DMS153 treated with DMSO at 0.1 percent for 48 hours (cell line): Measurements from ENCODE around the gene MACROD2.
"Not testable (repeated sequence)": the region's sequence is repeated elsewhere in the genome, so short reads cannot be mapped to it uniquely, and the experiment has no call there.

Experiments used
- DNase-seq: peaks from one replicate; lab custom pipeline; 2025; ENCODE audit not compliant: unreplicated experiment; lab: John Stamatoyannopoulos, UW

The MACROD2 gene

GRCh38 chr20:15805154-15805553 is 1809.8 kb downstream of the MACROD2 start:
- DNase-seq, result no peak

GRCh38 chr20:15806105-15806504 is 1810.8 kb downstream of the MACROD2 start:
- DNase-seq, result no peak

GRCh38 chr20:15807271-15807670 is 1812.0 kb downstream of the MACROD2 start:
- DNase-seq, result no peak

GRCh38 chr20:15807771-15808170 is 1812.5 kb downstream of the MACROD2 start:
- DNase-seq, result not testable (repeated sequence)

- DNase-seq, result no peak
Observed at GRCh38 chr20:15811951-15812350, 1816.6 kb downstream of the MACROD2 start.

GRCh38 chr20:15812696-15813095 is 1817.4 kb downstream of the MACROD2 start:
- DNase-seq, result no peak

- DNase-seq, result no peak
Observed at GRCh38 chr20:15814360-15814759, 1819.0 kb downstream of the MACROD2 start.

- no peak for DNase-seq
Observed at GRCh38 chr20:15814911-15815310, 1819.6 kb downstream of the MACROD2 start.

GRCh38 chr20:15817351-15817750 is 1822.0 kb downstream of the MACROD2 start:
- no peak for DNase-seq

- peak; percentile 18 for DNase-seq
Observed at GRCh38 chr20:15818651-15819071, 1823.3 kb downstream of the MACROD2 start.

- no peak for DNase-seq
Observed at GRCh38 chr20:15823718-15824117, 1828.4 kb downstream of the MACROD2 start.

GRCh38 chr20:15827628-15828027 is 1832.3 kb downstream of the MACROD2 start:
- DNase-seq, result no peak

- DNase-seq, result no peak
Observed at GRCh38 chr20:15831201-15831600, 1835.9 kb downstream of the MACROD2 start.

GRCh38 chr20:15832512-15832911 is 1837.2 kb downstream of the MACROD2 start:
- DNase-seq, result no peak

GRCh38 chr20:15834857-15835256 is 1839.5 kb downstream of the MACROD2 start:
- DNase-seq, result no peak

GRCh38 chr20:15835811-15836210 is 1840.5 kb downstream of the MACROD2 start:
- no peak for DNase-seq

- DNase-seq, result no peak
Observed at GRCh38 chr20:15836634-15837033, 1841.3 kb downstream of the MACROD2 start.

GRCh38 chr20:15837563-15837962 is 1842.2 kb downstream of the MACROD2 start:
- DNase-seq, result no peak

- no peak for DNase-seq
Observed at GRCh38 chr20:15838466-15838865, 1843.2 kb downstream of the MACROD2 start.

- no peak for DNase-seq
Observed at GRCh38 chr20:15840636-15841301, 1845.5 kb downstream of the MACROD2 start.

- DNase-seq, result no peak
Observed at GRCh38 chr20:15842872-15843271, 1847.6 kb downstream of the MACROD2 start.

GRCh38 chr20:15843777-15844176 is 1848.5 kb downstream of the MACROD2 start:
- no peak for DNase-seq

GRCh38 chr20:15847196-15847784 is 1852.0 kb downstream of the MACROD2 start:
- DNase-seq, result no peak
